Midbrain (tissue), 1 donor: Measurements from ENCODE around the gene JPH4.
"Not testable (repeated sequence)": the region's sequence is repeated elsewhere in the genome, so short reads cannot be mapped to it uniquely, and the experiment has no call there.

Source experiments
- DNase-seq: peaks from one replicate; lab custom pipeline; 2025; lab: John Stamatoyannopoulos, UW

The JPH4 gene

GRCh38 chr14:23609001-23609400 is 30.4 kb upstream of the JPH4 start:
- DNase-seq: no peak

DNA sequence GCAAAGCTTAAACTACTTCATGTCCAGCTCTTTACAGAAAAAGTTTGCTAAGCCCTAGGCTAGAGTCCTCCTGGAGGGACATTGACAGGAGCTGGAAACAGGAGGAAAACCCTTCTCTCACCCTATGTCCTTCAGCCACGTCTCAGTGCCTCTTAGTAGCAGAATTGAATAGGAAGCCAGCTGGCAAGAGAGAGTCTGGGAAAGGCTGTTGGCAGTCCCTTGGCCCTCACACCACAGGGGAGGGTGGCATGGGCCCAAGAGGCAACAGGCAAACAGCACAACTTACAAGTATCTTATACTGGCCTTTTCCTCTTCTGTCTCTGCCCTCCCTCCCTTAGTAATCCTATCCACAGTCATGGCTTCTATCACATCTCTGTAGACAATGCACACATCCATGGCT is 29.9 kb upstream of the JPH4 start:
- no peak for DNase-seq

GRCh38 chr14:23605931-23606585 is 27.5 kb upstream of the JPH4 start:
- DNase-seq: no peak

GRCh38 chr14:23604675-23605170 is 26.1 kb upstream of the JPH4 start:
- DNase-seq: no peak

DNA sequence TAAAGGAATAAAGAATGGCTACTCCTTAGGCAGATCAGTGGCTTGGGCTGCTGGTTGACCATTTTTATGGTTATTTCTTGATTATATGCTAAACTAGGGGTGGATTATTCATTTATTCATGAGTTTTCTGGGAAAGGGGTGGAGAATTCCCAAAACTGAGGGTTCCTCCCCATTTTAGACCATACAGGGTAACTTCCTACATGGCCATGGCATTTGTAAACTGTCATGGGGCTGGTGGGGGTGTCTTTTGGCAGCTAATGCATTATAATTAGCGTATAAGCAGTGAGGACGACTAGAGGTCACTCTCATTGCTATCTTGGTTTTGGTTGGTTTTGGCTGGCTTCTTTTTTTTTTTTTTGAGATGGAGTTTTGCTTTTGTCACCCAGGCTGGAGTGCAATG is 25.6 kb upstream of the JPH4 start:
- no peak for DNase-seq

GRCh38 chr14:23603103-23603502 is 24.5 kb upstream of the JPH4 start:
- no peak for DNase-seq

- no peak for DNase-seq
These were observed 23.8 kb upstream of the JPH4 start for GRCh38 chr14:23602181-23603095.

- no peak for DNase-seq
These were observed 23.2 kb upstream of the JPH4 start for GRCh38 chr14:23601845-23602180.

GRCh38 chr14:23601424-23601823 is 22.8 kb upstream of the JPH4 start:
- no peak for DNase-seq

DNA sequence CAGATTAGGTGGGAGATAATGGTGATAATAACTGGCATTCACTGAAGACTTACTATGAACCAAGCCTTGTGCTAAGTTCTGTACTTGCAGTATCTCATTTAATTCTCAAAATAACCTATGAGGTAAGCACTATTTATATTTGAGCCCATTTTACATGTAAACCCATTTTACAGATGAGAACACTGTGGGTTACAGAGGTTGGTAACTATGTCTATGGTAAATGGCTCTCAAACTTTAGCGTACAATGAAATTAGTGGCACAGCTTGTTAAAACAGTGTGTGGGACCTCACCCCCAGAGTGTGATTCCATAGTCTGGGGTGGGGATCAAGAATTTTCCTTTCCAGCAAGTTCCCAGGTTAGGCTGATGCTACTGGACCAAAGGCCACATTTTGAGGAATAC is 22.2 kb upstream of the JPH4 start:
- no peak for DNase-seq

- no peak for DNase-seq
These were observed 21.7 kb upstream of the JPH4 start for GRCh38 chr14:23600322-23600707.

- DNase-seq: not testable (repeated sequence)
These were observed 15.6 kb upstream of the JPH4 start for GRCh38 chr14:23594191-23594590.

- no peak for DNase-seq
These were observed 11.6 kb upstream of the JPH4 start for GRCh38 chr14:23590198-23590597.

- no peak for DNase-seq
These were observed 11.0 kb upstream of the JPH4 start for GRCh38 chr14:23589606-23590005.

DNA sequence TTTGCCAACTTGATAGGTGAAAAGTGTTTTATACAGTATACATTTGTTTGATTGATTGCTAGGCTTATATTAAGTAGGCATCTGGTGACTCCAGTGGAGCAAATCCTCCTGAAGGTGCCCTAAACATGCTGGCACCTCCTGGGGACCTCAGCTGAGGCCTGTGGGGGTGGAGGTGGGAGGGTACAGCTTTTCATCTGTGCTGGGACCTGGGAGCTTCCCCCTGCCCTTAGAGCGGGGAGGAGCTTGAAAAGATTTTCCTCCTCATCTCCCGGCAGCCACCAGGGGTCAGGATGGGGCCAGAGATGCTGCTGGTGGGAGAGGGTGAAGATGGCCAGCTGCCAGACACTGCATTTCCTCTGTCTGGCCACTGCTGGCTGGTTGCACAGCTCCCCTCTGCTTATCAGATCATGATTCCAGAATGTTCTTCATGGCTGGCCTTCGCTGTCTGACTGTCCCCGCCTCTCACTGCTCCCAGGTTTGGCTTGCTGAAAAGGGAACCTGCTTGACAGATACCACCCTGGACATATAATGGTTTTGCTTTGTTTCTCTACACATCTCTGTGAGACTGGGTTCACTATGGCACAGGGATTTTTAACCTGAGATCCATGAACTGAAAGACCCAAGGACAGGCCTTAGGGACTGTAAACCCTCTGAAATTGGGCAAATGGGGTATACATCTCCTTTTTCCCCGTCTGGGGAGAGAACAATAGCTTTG is 10.5 kb upstream of the JPH4 start:
- DNase-seq: peak; percentile 82

GRCh38 chr14:23584527-23585203 is 6.1 kb upstream of the JPH4 start:
- not testable (repeated sequence) for DNase-seq

- DNase-seq: not testable (repeated sequence)
These were observed 5.4 kb upstream of the JPH4 start for GRCh38 chr14:23583761-23584526.

- no peak for DNase-seq
These were observed 4.5 kb upstream of the JPH4 start for GRCh38 chr14:23582906-23583760.

GRCh38 chr14:23580948-23581281 is 2.3 kb upstream of the JPH4 start:
- no peak for DNase-seq

- no peak for DNase-seq
These were observed 1.7 kb upstream of the JPH4 start for GRCh38 chr14:23580152-23580926.
